Cardiac fibroblast (primary cell): Measurements from ENCODE around the gene ABLIM1.

Source experiments
- DNase-seq, 2 donors: peaks; one replicate each; pipeline versions ENCODE4 v3.0.0 to v3.0.0-alpha.2; 2010; ENCODE audit warnings: low read depth in 2 of 2
- H3K4me3 ChIP-seq, 2 donors: replicated peaks in 1 of 2; 1 replicate in 1 of 2; 2 replicates in 1 of 2; pipeline ENCODE4 v1.5.1; 2011; ENCODE audit warnings: low read depth in 2 of 2, low read length in 2 of 2, mild to moderate bottlenecking in 2 of 2, moderate library complexity in 1 of 2
- CTCF ChIP-seq: IDR thresholded peaks from one replicate; pipeline ENCODE4 v1.5.1; 2011; ENCODE audit warnings: low read depth, mild to moderate bottlenecking, low read length, inconsistent platforms

Gene ABLIM1

GRCh38 chr10:114520453-114520852 is 137.6 kb downstream of the ABLIM1 start:
- DNase-seq: peak; percentile 72 to 85
- H3K4me3 ChIP-seq: no peak overlapping the region
- no peak for TF ChIP-seq CTCF

- no peak for TF ChIP-seq CTCF
- no peak overlapping the region for H3K4me3 ChIP-seq
- DNase-seq: no peak
These were observed 138.2 kb downstream of the ABLIM1 start for GRCh38 chr10:114519756-114520293.

- H3K4me3 ChIP-seq: no peak overlapping the region
- DNase-seq: no peak
- no peak for TF ChIP-seq CTCF
These were observed 138.8 kb downstream of the ABLIM1 start for GRCh38 chr10:114519306-114519669.

GRCh38 chr10:114518401-114519305 is 139.4 kb downstream of the ABLIM1 start:
- no peak overlapping the region for H3K4me3 ChIP-seq
- no peak for TF ChIP-seq CTCF
- no peak for DNase-seq

- no peak overlapping the region for H3K4me3 ChIP-seq
- DNase-seq: no peak
- TF ChIP-seq CTCF: no peak
These were observed 140.5 kb downstream of the ABLIM1 start for GRCh38 chr10:114517368-114518250.

GRCh38 chr10:114516356-114516755 is 141.7 kb downstream of the ABLIM1 start:
- no peak overlapping the region for H3K4me3 ChIP-seq
- no peak for TF ChIP-seq CTCF

More at GRCh38 chr10:114516356-114516755, 141.7 kb downstream of the ABLIM1 start:
- no peak for DNase-seq
